C4-2B (cell line): ENCODE measurements around the gene ARHGEF1.

ENCODE experiments used
- H3K27ac ChIP-seq: fragments of 450-650 bp; 2 replicates; pipeline ENCODE4 v1.5.1; 2017
- ZFX ChIP-seq: fragments of 450-650 bp; IDR thresholded peaks from 2 replicates; pipeline ENCODE4 v1.6.1; 2017
- TF ChIP-seq, protein P1 (sequence below): fragments of 450-650 bp; conservative IDR thresholded peaks from 2 replicates; pipeline ENCODE4 v1.5.1; 2017; ENCODE audit warnings: mild to moderate bottlenecking

ARHGEF1 gene

DNA sequence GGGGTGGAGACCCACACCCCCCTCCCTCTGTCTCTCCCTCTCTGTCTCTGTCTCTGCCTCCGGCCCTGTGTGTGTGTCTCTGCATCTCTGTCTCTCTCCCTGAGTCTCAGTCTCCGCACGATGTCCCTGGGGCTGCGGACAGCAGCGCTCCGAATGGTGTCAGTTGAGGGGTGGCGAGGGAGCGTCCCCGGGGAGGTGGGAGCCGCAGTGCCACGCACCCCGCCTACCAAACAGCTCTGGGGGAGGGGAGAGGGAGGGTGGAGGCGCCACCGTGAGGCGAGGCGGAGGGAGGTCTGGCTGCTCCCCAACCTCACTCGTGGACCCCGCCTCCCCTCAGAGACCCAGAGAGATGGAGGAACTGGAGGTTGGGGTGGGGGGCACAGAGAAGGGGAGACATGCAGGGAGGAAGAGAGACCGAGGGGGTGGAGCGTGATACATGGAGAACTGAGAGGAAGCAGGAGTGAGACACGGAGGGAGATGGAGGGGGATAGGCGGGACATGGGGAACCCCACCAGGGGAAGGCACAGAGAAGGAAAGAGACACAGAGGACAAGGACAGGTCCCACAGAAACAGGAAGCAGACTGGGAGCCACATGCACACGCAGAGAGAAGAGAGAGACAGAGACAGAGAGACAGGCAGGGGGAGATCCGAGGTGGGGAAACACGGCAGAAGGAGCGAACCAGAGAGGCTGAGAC lies 38.0 kb downstream of the ARHGEF1 start:
- H3K27ac ChIP-seq: no peak overlapping the region
- TF ChIP-seq, protein P1, sequence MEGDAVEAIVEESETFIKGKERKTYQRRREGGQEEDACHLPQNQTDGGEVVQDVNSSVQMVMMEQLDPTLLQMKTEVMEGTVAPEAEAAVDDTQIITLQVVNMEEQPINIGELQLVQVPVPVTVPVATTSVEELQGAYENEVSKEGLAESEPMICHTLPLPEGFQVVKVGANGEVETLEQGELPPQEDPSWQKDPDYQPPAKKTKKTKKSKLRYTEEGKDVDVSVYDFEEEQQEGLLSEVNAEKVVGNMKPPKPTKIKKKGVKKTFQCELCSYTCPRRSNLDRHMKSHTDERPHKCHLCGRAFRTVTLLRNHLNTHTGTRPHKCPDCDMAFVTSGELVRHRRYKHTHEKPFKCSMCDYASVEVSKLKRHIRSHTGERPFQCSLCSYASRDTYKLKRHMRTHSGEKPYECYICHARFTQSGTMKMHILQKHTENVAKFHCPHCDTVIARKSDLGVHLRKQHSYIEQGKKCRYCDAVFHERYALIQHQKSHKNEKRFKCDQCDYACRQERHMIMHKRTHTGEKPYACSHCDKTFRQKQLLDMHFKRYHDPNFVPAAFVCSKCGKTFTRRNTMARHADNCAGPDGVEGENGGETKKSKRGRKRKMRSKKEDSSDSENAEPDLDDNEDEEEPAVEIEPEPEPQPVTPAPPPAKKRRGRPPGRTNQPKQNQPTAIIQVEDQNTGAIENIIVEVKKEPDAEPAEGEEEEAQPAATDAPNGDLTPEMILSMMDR: no peak
- no peak for TF ChIP-seq ZFX

DNA sequence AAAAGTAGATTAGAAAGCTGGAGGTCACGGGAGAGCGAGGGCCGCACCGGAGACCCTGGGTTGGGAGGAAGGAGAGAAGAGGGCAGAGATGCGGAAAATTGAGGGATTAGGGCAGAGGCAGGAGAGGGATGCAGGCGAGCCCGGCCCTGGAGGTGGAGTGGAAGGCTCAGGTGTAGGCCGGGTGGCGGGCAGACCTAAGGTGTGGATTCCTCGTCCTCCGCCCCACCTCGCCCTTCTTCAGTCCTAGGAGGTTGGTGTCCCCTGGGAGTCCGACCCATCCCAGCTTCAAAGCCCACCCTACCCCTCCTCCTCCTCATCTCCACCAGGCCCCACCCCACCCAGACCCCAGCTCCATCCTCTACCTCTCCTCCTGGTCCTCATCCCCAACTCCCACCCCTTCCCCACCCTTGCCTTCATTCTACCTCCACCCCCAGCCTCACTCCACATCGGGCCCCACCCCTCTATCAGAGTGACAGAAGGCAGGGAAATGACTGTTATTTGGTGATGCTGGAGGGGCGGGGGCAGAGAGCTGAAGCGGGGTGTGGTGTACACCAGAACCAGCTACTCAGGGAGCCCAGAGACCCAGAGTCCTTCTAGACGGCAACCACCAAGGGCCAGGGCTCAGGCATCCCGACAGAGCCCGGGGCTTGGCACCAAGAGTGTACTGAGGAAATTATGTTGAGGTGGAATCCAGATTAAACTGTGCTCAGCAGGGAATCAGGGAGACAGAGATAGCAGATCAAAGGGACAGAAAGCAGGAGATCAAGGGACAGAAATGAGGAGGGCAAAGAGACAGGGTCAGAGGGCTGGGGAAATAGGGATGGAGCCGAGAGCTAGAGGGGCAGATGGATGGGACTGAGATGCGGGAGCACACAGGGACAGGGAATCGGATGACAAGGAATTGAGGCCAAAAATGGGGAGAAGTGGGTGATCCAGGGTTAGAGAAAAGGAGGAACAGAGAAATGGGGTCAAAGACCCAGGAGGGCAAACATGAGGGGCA lies 38.9 kb downstream of the ARHGEF1 start:
- no peak overlapping the region for H3K27ac ChIP-seq
- TF ChIP-seq ZFX: no peak
- TF ChIP-seq, protein P1: no peak

DNA sequence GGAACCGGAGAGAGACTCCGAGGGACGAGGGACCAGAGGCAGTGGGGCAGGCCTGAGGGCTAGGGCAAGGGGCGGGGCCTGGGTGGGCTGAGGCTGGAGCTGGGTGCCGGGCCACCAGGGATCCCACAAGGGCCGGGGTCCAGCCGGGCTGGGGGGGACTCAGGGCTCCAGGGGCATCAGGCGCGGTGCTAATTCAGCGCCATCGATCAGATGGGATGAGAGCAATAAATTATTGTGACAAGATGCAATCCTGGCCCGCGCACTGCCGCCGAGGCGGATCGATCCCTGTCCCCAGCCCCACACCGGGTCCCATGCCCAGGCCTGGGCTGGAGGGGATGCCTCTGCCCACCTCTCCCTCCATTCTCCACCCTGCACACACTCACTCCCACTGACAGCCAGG lies 39.6 kb downstream of the ARHGEF1 start:
- H3K27ac ChIP-seq: no peak overlapping the region
- no peak for TF ChIP-seq ZFX
- TF ChIP-seq, protein P1: no peak

DNA sequence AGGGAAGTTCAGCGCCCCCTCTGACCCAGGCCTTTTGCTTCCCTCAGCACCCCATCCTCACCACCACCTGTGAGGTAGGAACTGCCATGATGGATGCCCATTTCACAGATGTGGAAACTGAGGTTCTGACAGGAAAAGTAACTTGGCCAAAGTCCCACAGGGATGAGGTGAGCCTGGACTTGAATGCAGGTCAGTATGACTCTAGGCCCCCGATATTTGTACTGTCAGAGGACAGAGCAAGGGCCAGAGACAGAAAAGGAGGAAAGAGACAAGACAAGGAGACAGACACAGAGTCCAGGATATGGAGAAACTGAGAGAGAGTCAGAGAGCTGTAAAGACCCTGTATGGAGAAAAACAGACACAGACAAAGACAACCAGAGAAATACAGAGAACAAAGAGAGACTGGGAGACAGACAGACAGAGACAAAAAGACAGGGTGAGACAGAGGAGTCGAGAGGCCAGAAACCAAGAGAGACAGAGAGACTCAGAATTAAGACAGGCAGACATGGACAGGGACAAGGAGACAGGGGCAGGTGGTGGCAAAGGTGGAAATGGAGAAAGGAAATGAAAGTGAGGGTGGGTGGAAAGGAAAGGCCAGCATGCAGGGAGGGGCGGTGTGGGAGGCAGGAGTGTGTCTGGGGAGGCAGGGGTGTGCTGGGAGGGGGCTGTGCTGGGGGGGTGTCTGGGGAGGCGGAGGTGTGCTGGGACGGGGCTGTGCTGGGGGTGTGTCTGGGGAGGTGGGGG lies 40.2 kb downstream of the ARHGEF1 start:
- TF ChIP-seq, protein P1: no peak
- TF ChIP-seq ZFX: no peak

DNA sequence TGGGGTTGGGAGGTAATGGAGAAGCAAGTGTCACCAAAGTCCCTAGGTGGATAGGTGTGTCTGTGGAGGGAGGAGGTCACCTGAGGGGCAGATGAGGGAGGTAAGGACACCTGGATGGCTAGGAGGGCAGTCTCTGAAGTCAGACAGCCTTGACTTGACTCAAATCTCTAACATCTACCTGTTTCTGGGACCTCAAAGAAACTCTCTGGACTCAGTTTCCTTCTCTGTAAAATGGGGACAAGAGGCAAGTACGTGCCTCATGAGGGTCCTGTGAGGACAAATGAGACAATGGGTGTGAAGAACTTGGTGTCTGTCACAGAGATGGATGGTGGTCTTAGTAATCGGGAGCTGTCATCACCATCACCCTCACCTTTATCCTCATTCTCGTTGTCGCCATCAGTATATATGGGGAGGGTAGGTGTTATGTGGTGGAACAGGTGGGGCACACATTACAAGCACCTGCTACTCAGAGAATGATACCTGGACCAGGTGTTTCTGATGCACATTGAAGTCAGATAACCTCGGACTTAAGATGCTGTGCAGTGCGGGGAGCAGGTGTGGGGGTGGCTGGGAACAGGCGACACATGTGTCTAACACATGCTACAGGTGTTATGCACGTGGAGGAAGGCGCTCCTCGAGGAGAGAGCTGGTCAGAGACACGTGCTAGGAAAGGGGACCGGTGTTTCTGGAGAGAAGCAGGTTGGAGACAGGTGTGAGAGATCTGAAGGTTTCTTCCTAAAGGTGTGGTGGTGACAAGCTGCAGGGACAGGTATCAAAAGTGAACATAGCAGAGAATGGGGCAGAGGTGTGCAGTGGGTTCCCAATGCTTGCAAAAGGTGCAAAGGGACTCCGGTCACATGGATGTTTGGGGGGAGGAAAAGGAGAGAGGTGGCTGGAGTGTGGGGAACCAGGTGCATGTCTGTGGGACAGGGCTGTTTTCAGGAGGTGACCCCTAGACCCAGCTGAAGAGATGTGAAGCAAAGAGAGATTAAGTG lies 41.5 kb downstream of the ARHGEF1 start:
- H3K27ac ChIP-seq: no peak overlapping the region
- TF ChIP-seq, protein P1: no peak
- TF ChIP-seq ZFX: no peak

More for the DNA sequence above, 40.2 kb downstream of the ARHGEF1 start:
- H3K27ac ChIP-seq: no peak overlapping the region

DNA sequence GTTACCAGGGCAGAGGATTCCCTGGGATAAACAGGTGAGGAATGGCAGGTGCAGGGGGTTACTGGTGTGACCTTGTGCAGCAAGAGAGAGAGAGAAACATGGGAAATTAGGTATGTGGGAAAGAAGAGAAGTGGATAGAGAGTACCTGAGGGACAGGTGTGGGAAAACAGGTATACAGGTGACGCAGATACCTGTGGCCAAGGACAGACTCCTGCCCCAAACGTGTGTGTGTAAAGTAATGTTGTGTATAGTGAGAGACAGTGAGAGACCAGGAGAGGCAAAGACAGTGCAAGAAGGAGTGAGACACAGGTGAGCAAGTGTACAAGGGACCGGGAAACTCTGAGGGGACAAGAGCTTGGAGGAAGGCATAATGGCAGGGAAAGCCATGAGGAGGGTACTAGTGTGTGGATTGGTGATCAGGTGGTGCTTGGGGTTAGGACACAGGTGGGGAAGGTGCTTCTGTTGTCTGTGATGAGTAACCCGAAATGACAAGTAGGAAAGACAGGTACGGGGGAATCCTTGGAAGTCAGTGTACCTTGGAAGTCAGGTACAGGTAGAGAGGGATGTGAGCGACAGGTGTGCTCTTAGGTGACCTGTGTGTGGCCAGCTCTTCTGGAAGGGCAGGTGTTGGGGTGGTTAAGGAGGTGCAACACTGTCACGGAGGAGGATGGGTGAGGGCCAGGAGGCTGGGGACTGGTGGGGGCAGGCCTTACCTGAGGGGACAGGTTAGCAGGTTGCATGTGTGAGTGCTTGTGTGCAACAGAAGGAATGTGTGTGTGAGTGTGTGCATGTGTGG lies 42.4 kb downstream of the ARHGEF1 start:
- TF ChIP-seq ZFX: no peak
- TF ChIP-seq, protein P1: no peak

More for the DNA sequence above, 42.4 kb downstream of the ARHGEF1 start:
- H3K27ac ChIP-seq: no peak overlapping the region
